Measurements from ENCODE around the gene STX18. TPM values are rescaled to one million over a fixed set of nuclear protein-coding genes. Genes with fewer than 3 reads are reported as not detected.

STX18 gene
- total and polyA plus RNA-seq, 2 of the 13 experiments (the other 11 are each of a cell fraction or from before 2014, with no cell fraction given), result 23.9 to 37.1 TPM

- peak; percentile 61; the same call in 1 of the 2 replicates for TF ChIP-seq SAP130 (CRISPR knock-in tag; IDR thresholded peaks at IDR 0.05; ENCODE audit: low read depth)
- TF ChIP-seq TBL1XR1 (IDR thresholded peaks at IDR 0.05; ENCODE audit: borderline replicate concordance, low read length, partially characterized antibody), result no peak
- no peak for TF ChIP-seq TOPORS (CRISPR knock-in tag; IDR thresholded peaks at IDR 0.05)
- TF ChIP-seq, protein P1, sequence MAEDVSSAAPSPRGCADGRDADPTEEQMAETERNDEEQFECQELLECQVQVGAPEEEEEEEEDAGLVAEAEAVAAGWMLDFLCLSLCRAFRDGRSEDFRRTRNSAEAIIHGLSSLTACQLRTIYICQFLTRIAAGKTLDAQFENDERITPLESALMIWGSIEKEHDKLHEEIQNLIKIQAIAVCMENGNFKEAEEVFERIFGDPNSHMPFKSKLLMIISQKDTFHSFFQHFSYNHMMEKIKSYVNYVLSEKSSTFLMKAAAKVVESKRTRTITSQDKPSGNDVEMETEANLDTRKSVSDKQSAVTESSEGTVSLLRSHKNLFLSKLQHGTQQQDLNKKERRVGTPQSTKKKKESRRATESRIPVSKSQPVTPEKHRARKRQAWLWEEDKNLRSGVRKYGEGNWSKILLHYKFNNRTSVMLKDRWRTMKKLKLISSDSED (CRISPR knock-in tag; IDR thresholded peaks at IDR 0.05), result no peak
- 0 out of 2 replicates have a peak, but pooled peaks have one; percentile 55 for TF ChIP-seq MTA1 (CRISPR knock-in tag; IDR thresholded peaks at IDR 0.05; ENCODE audit: borderline replicate concordance)
- TF ChIP-seq PRPF4 (IDR thresholded peaks at IDR 0.05; ENCODE audit: low read depth, low read length, poor library complexity, severe bottlenecking), result no peak
- TF ChIP-seq ZFP90 (CRISPR knock-in tag; IDR thresholded peaks at IDR 0.05; ENCODE audit: borderline replicate concordance), result no peak; the same call in 1 of the 2 replicates
- TF ChIP-seq FOXC1 (CRISPR knock-in tag; IDR thresholded peaks at IDR 0.05; ENCODE audit: borderline replicate concordance), result no peak
- no peak for TF ChIP-seq BORCS8-MEF2B (CRISPR knock-in tag; IDR thresholded peaks at IDR 0.05)
- no peak for TF ChIP-seq HCFC1 (IDR thresholded peaks at IDR 0.05; ENCODE audit: low read depth, low read length)
- TF ChIP-seq CBFB (CRISPR knock-in tag; IDR thresholded peaks at IDR 0.05), result no peak
- no peak for TF ChIP-seq ZNF652 (CRISPR knock-in tag; IDR thresholded peaks at IDR 0.05; ENCODE audit: borderline replicate concordance, low read depth)
- TF ChIP-seq CBX5 (CRISPR knock-in tag; IDR thresholded peaks at IDR 0.05; ENCODE audit: borderline replicate concordance), result no peak
- TF ChIP-seq, protein P2, sequence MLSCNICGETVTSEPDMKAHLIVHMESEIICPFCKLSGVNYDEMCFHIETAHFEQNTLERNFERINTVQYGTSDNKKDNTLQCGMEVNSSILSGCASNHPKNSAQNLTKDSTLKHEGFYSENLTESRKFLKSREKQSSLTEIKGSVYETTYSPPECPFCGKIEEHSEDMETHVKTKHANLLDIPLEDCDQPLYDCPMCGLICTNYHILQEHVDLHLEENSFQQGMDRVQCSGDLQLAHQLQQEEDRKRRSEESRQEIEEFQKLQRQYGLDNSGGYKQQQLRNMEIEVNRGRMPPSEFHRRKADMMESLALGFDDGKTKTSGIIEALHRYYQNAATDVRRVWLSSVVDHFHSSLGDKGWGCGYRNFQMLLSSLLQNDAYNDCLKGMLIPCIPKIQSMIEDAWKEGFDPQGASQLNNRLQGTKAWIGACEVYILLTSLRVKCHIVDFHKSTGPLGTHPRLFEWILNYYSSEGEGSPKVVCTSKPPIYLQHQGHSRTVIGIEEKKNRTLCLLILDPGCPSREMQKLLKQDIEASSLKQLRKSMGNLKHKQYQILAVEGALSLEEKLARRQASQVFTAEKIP (CRISPR knock-in tag; IDR thresholded peaks at IDR 0.05; ENCODE audit: borderline replicate concordance), result no peak
- peak; percentile 61 for TF ChIP-seq ERF (CRISPR knock-in tag; IDR thresholded peaks at IDR 0.05)
- TF ChIP-seq NCOR1 (IDR thresholded peaks at IDR 0.05; ENCODE audit: borderline replicate concordance, low read length), result no peak; the same call in 1 of the 2 replicates
- TF ChIP-seq MLX (CRISPR knock-in tag; IDR thresholded peaks at IDR 0.05), result peak; percentile 74
- TF ChIP-seq AGO2 (optimal IDR thresholded peaks at IDR 0.05; ENCODE audit: low read depth, low read length), result no peak
- peak; percentile 38 for TF ChIP-seq KMT2A (CRISPR knock-in tag; IDR thresholded peaks at IDR 0.05)
- TF ChIP-seq GZF1 (CRISPR knock-in tag; IDR thresholded peaks at IDR 0.05), result no peak
- TF ChIP-seq, protein P3, sequence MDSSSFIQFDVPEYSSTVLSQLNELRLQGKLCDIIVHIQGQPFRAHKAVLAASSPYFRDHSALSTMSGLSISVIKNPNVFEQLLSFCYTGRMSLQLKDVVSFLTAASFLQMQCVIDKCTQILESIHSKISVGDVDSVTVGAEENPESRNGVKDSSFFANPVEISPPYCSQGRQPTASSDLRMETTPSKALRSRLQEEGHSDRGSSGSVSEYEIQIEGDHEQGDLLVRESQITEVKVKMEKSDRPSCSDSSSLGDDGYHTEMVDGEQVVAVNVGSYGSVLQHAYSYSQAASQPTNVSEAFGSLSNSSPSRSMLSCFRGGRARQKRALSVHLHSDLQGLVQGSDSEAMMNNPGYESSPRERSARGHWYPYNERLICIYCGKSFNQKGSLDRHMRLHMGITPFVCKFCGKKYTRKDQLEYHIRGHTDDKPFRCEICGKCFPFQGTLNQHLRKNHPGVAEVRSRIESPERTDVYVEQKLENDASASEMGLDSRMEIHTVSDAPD (CRISPR knock-in tag; IDR thresholded peaks at IDR 0.05), result no peak
- TF ChIP-seq CREB1 (IDR thresholded peaks at IDR 0.05), result no peak
- TF ChIP-seq CREB1 (CRISPR knock-in tag; IDR thresholded peaks at IDR 0.05), result no peak
- TF ChIP-seq ZNF614 (CRISPR knock-in tag; IDR thresholded peaks at IDR 0.05; ENCODE audit: borderline replicate concordance), result 0 out of 2 replicates have a peak, but pooled peaks have one; percentile 29
- TF ChIP-seq PAX8 (CRISPR knock-in tag; IDR thresholded peaks at IDR 0.05; ENCODE audit: borderline replicate concordance), result no peak
- TF ChIP-seq ZNF605 (CRISPR knock-in tag; IDR thresholded peaks at IDR 0.05), result no peak
- no peak for TF ChIP-seq ZNF224 (CRISPR knock-in tag; IDR thresholded peaks at IDR 0.05)
- TF ChIP-seq CC2D1A (CRISPR knock-in tag; IDR thresholded peaks at IDR 0.05), result no peak
- peak; percentile 43; the same call in 1 of the 2 replicates for TF ChIP-seq DMAP1 (CRISPR knock-in tag; IDR thresholded peaks at IDR 0.05)
Measured at GRCh38 chr4:4472344-4472958, 69.4 kb downstream of the STX18 start (continued).

Measured in HepG2 (cell line).